ENCODE results near the gene ENO4.

GRCh38 chr10:116913695-116914094 lies 64.4 kb downstream of the ENO4 start:
- TF ChIP-seq CTCF (IDR thresholded peaks at IDR 0.05) (no peak), POLR2AphosphoS5 (IDR thresholded peaks at IDR 0.05) (no peak)
